HEK293 (cell line): ENCODE data around the gene SLAMF6.

ENCODE experiments used
- CTCF ChIA-PET: fragments of 350-600 bp; formaldehyde crosslinking; extraction: SDS; loops from one replicate; lab custom pipeline; 2021; ENCODE audit warnings: antibody characterized with exemption; lab: Yijun Ruan, JAX
- POLR2A ChIA-PET: fragments of 300-600 bp; formaldehyde crosslinking; extraction: SDS; loops from one replicate; lab custom pipeline; 2020; ENCODE audit warnings: antibody characterized with exemption, inconsistent platforms; lab: Yijun Ruan, JAX
- H3K27ac ChIP-seq: fragments of 200-500 bp; sonication (Bioruptor generic); 2 replicates; pipeline ENCODE4 v1.5.1; 2014; ENCODE audit warnings: low read depth, low read length, control low read depth, inconsistent platforms; ENCODE audit errors: extremely low read depth
- H3K36me3 ChIP-seq, 2 experiments: fragments of 200-500 bp in 1 of 2; sonication (Bioruptor generic) in 1 of 2; 1 replicate in 1 of 2; 2 replicates in 1 of 2; pipeline ENCODE4 v1.5.1; 2014 to 2017; ENCODE audit warnings: inconsistent platforms in 2 of 2, low read length in 2 of 2; ENCODE audit not compliant: control insufficient read depth in 2 of 2, insufficient read depth in 1 of 2
- H3K4me1 ChIP-seq: fragments of 200-500 bp; sonication (Bioruptor generic); 2 replicates; pipeline ENCODE4 v1.5.1; 2014; ENCODE audit warnings: mild to moderate bottlenecking, low read length, inconsistent platforms; ENCODE audit not compliant: control insufficient read depth, insufficient read depth
- H3K4me3 ChIP-seq: 2 replicates; pipeline ENCODE4 v1.5.1; 2011; ENCODE audit warnings: low read depth, mild to moderate bottlenecking, control low read depth, low read length, moderate library complexity
- H3K9me3 ChIP-seq: fragments of 200-500 bp; sonication (Bioruptor generic); 2 replicates; pipeline ENCODE4 v1.5.1; 2014; ENCODE audit warnings: low read depth, low read length, inconsistent platforms; ENCODE audit not compliant: control insufficient read depth, insufficient read depth
- GFI1B ChIP-seq: fragments of 450-650 bp; formaldehyde crosslinking; IDR thresholded peaks from 2 replicates; pipeline ENCODE4 v1.5.1; 2016; ENCODE audit warnings: missing biosample characterization, missing genetic modification characterization
- SALL2 ChIP-seq: fragments of 450-650 bp; formaldehyde crosslinking; IDR thresholded peaks from 2 replicates; pipeline ENCODE4 v1.5.0; 2017; ENCODE audit warnings: missing biosample characterization, mild to moderate bottlenecking, missing genetic modification characterization, borderline replicate concordance
- ZBTB21 ChIP-seq: fragments of 450-650 bp; formaldehyde crosslinking; IDR thresholded peaks from 2 replicates; pipeline ENCODE4 v1.5.1; 2017; ENCODE audit warnings: missing biosample characterization, missing genetic modification characterization
- ZBTB48 ChIP-seq: fragments of 450-650 bp; formaldehyde crosslinking; IDR thresholded peaks from 2 replicates; pipeline ENCODE4 v1.5.1; 2016; ENCODE audit warnings: missing biosample characterization, missing genetic modification characterization
- ZFP3 ChIP-seq: fragments of 450-650 bp; formaldehyde crosslinking; IDR thresholded peaks from 2 replicates; pipeline ENCODE4 v1.5.1; 2016; ENCODE audit warnings: low read depth, missing biosample characterization, missing genetic modification characterization
- ZFP41 ChIP-seq: fragments of 450-650 bp; formaldehyde crosslinking; IDR thresholded peaks from 2 replicates; pipeline ENCODE4 v1.5.1; 2016; ENCODE audit warnings: missing biosample characterization, missing genetic modification characterization, borderline replicate concordance
- ZFP69B ChIP-seq: fragments of 450-650 bp; formaldehyde crosslinking; IDR thresholded peaks from 2 replicates; pipeline ENCODE4 v1.5.1; 2016; ENCODE audit warnings: missing biosample characterization, missing genetic modification characterization
- ZNF2 ChIP-seq: fragments of 450-650 bp; formaldehyde crosslinking; IDR thresholded peaks from 2 replicates; pipeline ENCODE4 v1.5.1; 2016; ENCODE audit warnings: missing biosample characterization, missing genetic modification characterization
- ZNF24 ChIP-seq: fragments of 450-650 bp; formaldehyde crosslinking; IDR thresholded peaks from 2 replicates; pipeline ENCODE4 v1.5.1; 2016; ENCODE audit warnings: missing biosample characterization, missing genetic modification characterization
- ZNF266 ChIP-seq: fragments of 450-650 bp; formaldehyde crosslinking; IDR thresholded peaks from 2 replicates; pipeline ENCODE4 v1.5.1; 2016; ENCODE audit warnings: missing biosample characterization, missing genetic modification characterization, low read depth
- ZNF280C ChIP-seq: fragments of 450-650 bp; formaldehyde crosslinking; IDR thresholded peaks from 2 replicates; pipeline ENCODE4 v1.5.1; 2016; ENCODE audit warnings: missing biosample characterization, missing genetic modification characterization
- ZNF292 ChIP-seq: fragments of 450-650 bp; formaldehyde crosslinking; IDR thresholded peaks from 2 replicates; pipeline ENCODE4 v1.5.1; 2016; ENCODE audit warnings: low read depth, missing biosample characterization, missing genetic modification characterization, borderline replicate concordance
- ZNF354C ChIP-seq: fragments of 450-650 bp; formaldehyde crosslinking; IDR thresholded peaks from 2 replicates; pipeline ENCODE4 v1.5.1; 2016; ENCODE audit warnings: missing biosample characterization, missing genetic modification characterization, low read depth, borderline replicate concordance
- ZNF544 ChIP-seq: fragments of 450-650 bp; formaldehyde crosslinking; IDR thresholded peaks from 2 replicates; pipeline ENCODE4 v1.5.0; 2017; ENCODE audit warnings: missing biosample characterization, missing genetic modification characterization
- ZNF548 ChIP-seq: fragments of 450-650 bp; formaldehyde crosslinking; IDR thresholded peaks from 2 replicates; pipeline ENCODE4 v1.5.1; 2016; ENCODE audit warnings: missing biosample characterization, missing genetic modification characterization
- ZNF623 ChIP-seq: fragments of 450-650 bp; formaldehyde crosslinking; IDR thresholded peaks from 2 replicates; pipeline ENCODE4 v1.5.1; 2016; ENCODE audit warnings: missing biosample characterization, missing genetic modification characterization
- ZNF660 ChIP-seq: fragments of 450-650 bp; IDR thresholded peaks from 2 replicates; pipeline ENCODE4 v1.5.1; 2018; ENCODE audit warnings: missing biosample characterization, mild to moderate bottlenecking, missing genetic modification characterization
- ZNF677 ChIP-seq: fragments of 450-650 bp; IDR thresholded peaks from 2 replicates; pipeline ENCODE4 v1.5.0; 2018; ENCODE audit warnings: missing biosample characterization, mild to moderate bottlenecking, missing genetic modification characterization, moderate library complexity
- ZNF76 ChIP-seq: fragments of 450-650 bp; formaldehyde crosslinking; IDR thresholded peaks from 2 replicates; pipeline ENCODE4; 2016; ENCODE audit warnings: low read depth, missing biosample characterization, missing genetic modification characterization, borderline replicate concordance
- ZNF776 ChIP-seq: fragments of 450-650 bp; formaldehyde crosslinking; IDR thresholded peaks from 2 replicates; pipeline ENCODE4 v1.5.0; 2017; ENCODE audit warnings: missing biosample characterization, missing genetic modification characterization, borderline replicate concordance
- ZNF792 ChIP-seq: fragments of 450-650 bp; formaldehyde crosslinking; IDR thresholded peaks from 2 replicates; pipeline ENCODE4 v1.5.1; 2016; ENCODE audit warnings: missing biosample characterization, missing genetic modification characterization
- ZSCAN4 ChIP-seq: fragments of 450-650 bp; formaldehyde crosslinking; IDR thresholded peaks from 2 replicates; pipeline ENCODE4 v1.5.1; 2017; ENCODE audit warnings: missing biosample characterization, missing genetic modification characterization
- TF ChIP-seq, protein P1 (sequence below): fragments of 450-650 bp; formaldehyde crosslinking; IDR thresholded peaks from 2 replicates; pipeline ENCODE4 v1.5.1; 2016; ENCODE audit warnings: missing biosample characterization, missing genetic modification characterization

The SLAMF6 gene

DNA sequence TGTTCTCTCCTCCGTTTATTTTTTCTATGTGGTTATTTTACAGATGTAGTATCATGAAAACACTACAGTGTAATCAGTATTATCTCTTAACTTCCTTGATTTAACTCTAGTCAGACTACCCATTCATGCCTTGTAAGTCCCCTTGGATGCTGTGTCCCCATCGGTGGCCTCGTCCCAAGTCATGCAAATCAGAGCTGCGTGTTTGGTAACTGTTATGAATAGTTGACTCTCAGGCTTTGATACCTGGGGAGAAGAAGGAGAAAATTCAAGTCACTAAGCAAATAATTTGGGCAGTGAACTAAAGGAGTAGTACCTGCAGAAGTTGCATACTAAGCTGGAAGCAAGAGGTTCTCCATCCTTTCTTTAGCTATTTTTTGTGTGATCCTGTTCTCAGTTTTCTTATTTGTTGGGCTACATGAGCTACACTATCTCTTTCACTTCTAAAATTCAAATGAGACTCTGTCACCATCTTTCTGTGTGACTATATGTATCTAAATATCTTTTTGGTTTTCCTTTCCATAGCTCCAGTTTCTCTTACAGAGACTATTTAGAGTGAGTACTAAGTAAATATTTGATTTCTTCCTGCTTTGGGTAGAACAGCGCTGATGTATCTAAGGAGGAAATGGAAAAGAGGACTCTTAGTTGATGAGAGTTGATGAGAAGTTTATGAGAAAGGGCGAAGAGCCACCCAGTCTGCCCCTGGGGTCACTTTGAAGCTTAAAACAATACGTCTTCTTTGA is 71.8 kb downstream of the SLAMF6 start:
- H3K4me1 ChIP-seq = no peaks in the 10 kb centered on the region
- H3K4me3 ChIP-seq = no peak overlapping the region
- ChIA-PET POLR2A (no interaction called here), CTCF (interaction anchor here (0.5 to 1.2 kb wide), 4 partner anchors 12 to 600 kb away, joined by 3 to 4 read pairs (median 3); no protein-coding TSS in a partner anchor)
- H3K27ac ChIP-seq = no peak overlapping the region
- H3K36me3 ChIP-seq = no peaks in the 10 kb centered on the region
- no peaks in the 10 kb centered on the region for H3K9me3 ChIP-seq
- no peak for TF ChIP-seq ZBTB48 (tag by site-specific recombination)
- no peak for TF ChIP-seq ZNF24 (tag by site-specific recombination)
- no peak for TF ChIP-seq SALL2 (tag by site-specific recombination)
- TF ChIP-seq ZNF623 (tag by site-specific recombination) = no peak
- TF ChIP-seq ZNF548 (tag by site-specific recombination) = no peak
- no peak for TF ChIP-seq ZFP69B
- TF ChIP-seq ZNF292 (tag by site-specific recombination) = no peak
- TF ChIP-seq ZNF2 (tag by site-specific recombination) = no peak
- no peak for TF ChIP-seq ZSCAN4 (tag by site-specific recombination)
- TF ChIP-seq ZNF280C (tag by site-specific recombination) = no peak

DNA sequence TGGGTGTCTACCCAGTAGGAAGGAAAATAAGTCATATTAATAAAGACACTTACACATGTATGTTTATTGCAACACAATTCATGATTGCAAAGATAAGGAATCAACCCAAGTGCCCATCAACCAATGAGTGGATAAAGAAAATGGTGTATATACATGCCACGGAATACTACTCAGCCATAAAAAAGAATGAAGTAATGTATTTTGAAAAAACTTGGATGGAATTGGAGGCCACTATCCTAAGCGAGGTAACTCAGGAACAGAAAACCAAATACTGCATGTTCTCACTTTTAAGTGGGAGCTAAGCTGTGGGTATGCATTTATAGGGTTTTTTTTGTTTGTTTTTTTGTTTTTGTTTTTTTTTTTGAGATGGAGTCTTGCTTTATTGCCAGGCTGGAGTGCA is 73.6 kb downstream of the SLAMF6 start:
- H3K4me3 ChIP-seq = no peak overlapping the region
- H3K36me3 ChIP-seq = no peaks in the 10 kb centered on the region
- no peak for TF ChIP-seq ZNF776
- TF ChIP-seq ZFP3 (tag by site-specific recombination) = no peak
- no peak for TF ChIP-seq ZNF792 (tag by site-specific recombination)
- TF ChIP-seq ZNF660 (tag by site-specific recombination) = no peak
- no peak for TF ChIP-seq ZFP41 (tag by site-specific recombination)
- TF ChIP-seq ZBTB21 (tag by site-specific recombination) = no peak
- TF ChIP-seq, protein P1, sequence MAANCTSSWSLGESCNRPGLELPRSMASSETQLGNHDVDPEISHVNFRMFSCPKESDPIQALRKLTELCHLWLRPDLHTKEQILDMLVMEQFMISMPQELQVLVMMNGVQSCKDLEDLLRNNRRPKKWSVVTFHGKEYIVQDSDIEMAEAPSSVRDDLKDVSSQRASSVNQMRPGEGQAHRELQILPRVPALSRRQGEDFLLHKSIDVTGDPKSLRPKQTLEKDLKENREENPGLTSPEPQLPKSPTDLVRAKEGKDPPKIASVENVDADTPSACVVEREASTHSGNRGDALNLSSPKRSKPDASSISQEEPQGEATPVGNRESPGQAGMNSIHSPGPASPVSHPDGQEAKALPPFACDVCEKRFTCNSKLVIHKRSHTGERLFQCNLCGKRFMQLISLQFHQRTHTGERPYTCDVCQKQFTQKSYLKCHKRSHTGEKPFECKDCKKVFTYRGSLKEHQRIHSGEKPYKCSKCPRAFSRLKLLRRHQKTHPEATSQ (tag by site-specific recombination) = no peak
- no peak for TF ChIP-seq ZNF677 (tag by site-specific recombination)
- TF ChIP-seq ZNF266 (tag by site-specific recombination) = no peak
- TF ChIP-seq ZNF354C (tag by site-specific recombination) = no peak
- no peak for TF ChIP-seq ZNF544 (tag by site-specific recombination)
- no peak for TF ChIP-seq ZNF76 (tag by site-specific recombination)
- no peak for TF ChIP-seq GFI1B (tag by site-specific recombination)
- no peaks in the 10 kb centered on the region for H3K4me1 ChIP-seq
- no peak overlapping the region for H3K27ac ChIP-seq
- POLR2A ChIA-PET = no interaction called here
- CTCF ChIA-PET = interaction anchor here (0.9 to 1.2 kb wide), 2 partner anchors 9 to 21 kb away, joined by 3 read pairs; no protein-coding TSS in a partner anchor
- H3K9me3 ChIP-seq = no peaks in the 10 kb centered on the region
